CD1c-positive myeloid dendritic cell (primary cell): ENCODE data around the gene LRP1-AS.

Experiments used
- DNase-seq: peaks from one replicate; pipeline ENCODE4 v3.0.0-alpha.2; 2016; ENCODE audit errors: extremely low spot score

Gene LRP1-AS

DNA sequence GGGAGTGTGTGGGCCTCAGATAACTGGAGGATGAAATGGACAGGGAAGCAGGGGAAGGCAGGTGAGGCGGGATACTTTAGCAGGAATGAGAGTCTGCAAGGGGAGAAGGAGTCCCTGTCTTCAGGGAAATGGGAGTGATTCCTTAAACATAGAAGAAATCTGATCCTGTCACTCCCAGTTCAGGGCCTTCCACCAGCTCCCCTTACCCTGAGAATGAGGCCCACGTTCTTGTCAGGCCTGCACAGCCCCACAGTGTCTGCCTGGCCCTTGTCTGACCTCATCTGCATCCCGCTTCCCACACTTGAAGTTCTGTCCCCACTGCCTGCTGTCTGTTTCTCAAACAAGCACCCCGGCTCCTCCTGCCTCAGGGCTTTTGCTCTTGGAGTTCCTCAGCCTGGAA lies 12.6 kb upstream of the LRP1-AS start:
- no peak for DNase-seq

DNA sequence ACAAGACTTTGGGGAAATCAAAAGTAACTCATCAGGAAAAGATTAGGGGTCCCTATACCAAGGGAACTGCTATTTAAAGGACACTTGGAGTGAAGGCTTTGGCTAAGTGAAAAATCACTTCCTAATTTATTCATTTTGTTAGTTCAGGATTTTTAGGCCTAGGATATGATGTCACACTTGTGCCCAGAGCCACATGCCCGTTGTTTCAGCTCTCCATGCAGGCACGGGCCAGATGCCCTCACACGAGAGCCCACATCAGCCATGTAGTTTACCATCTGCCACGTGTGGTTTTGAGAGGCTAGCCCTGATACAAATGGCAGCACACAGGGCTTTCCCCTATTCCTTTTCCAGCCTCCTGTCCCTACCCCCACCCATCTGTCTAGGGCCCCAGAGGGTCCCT lies 11.9 kb upstream of the LRP1-AS start:
- peak; percentile 40 for DNase-seq

- DNase-seq: no peak
Measured at GRCh38 chr12:57158665-57159064, 11.2 kb upstream of the LRP1-AS start.

GRCh38 chr12:57158186-57158585 lies 10.8 kb upstream of the LRP1-AS start:
- no peak for DNase-seq

GRCh38 chr12:57157588-57158173 lies 10.3 kb upstream of the LRP1-AS start:
- DNase-seq: peak; percentile 69

DNA sequence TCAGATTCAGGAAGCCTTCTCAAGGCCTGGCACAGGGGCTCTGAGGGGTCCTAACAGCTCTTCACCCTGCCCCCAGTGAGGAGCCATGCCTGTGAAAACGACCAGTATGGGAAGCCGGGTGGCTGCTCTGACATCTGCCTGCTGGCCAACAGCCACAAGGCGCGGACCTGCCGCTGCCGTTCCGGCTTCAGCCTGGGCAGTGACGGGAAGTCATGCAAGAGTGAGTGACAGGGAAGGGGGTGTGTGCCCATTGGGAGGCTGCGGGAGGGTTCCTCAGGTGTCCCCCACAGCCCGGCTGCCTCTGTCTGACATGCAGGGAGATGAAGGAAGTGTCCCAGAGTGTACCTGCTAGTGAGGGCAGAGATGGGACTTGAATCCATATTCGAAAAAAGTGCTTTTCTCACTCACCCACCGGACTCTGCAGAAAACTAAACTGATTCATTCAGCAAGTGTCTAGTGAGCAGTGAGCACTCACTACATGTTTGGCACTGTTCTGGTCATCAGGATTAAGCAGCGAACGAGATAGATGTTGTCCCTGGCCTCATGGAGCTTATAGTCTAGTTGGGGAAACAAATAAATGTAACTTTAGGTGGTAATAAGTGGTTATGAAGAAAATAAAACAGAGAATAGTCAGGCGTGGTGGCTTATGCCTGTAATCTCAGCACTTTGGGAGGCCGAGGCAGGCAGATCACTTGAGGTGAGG lies 9.4 kb upstream of the LRP1-AS start:
- peak; percentile 40 for DNase-seq

DNA sequence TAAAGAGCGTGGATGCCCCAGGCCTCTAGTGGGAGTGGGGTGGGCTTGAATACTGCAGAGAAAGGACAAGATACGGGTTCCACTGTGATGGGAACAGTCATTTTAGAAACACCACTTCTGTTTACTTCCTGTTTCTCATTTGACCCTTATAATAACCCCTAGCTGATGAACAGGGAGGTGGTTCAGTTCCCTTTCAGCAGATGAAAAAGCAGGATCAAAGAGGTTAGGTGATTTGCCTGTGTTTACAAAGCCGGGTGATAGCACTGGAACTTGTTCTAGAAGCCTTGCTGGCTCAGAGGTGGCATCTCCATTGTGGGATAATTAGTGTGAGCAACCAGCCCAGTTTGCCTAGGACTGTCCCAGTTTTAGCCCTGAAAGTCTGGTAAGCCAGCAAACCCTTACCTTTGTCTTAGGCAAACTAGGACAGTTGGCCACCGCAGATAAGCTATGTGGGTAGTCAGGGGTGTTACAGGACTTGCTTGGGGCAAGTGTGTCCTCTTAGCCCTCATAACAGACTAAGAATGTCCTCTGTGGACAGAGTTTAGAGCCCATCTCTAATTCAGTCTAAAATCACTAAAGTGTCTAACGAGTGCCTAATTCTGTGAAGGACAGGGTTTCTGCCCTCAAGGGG lies 7.5 kb upstream of the LRP1-AS start:
- peak; percentile 73 for DNase-seq

GRCh38 chr12:57154076-57154475 lies 6.7 kb upstream of the LRP1-AS start:
- DNase-seq: no peak

DNA sequence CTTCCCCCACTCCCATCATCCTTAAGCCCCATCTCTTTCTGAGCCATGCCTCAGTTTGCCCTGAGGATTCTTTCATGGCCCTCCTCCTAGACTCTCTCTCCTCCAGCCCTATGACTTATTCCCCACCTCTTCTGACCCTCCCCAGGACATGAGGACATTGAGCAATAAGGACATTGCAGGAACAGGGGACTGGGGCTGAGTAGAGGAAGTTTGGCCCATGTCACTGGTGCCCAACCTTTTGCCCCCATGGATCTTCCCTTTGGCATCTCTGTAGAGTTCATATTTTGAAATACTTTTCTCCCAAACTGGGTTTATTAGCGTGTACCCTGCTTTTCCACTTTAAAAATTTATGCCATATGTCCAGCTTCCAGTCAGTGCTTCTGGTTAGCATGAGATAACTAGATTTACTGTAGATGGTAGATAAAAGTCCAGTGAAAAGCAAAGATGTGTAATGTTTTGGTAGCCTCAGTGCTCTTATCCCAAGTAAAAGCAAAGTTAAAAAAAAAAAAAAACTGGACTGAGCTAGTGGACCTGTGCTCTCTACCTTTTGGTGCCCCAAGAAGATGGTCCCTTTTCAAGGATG lies 6.1 kb upstream of the LRP1-AS start:
- peak; percentile 39 for DNase-seq

- DNase-seq: peak; percentile 64
Measured at GRCh38 chr12:57152639-57153038, 5.2 kb upstream of the LRP1-AS start.

- no peak for DNase-seq
Measured at GRCh38 chr12:57151741-57152630, 4.6 kb upstream of the LRP1-AS start.

DNA sequence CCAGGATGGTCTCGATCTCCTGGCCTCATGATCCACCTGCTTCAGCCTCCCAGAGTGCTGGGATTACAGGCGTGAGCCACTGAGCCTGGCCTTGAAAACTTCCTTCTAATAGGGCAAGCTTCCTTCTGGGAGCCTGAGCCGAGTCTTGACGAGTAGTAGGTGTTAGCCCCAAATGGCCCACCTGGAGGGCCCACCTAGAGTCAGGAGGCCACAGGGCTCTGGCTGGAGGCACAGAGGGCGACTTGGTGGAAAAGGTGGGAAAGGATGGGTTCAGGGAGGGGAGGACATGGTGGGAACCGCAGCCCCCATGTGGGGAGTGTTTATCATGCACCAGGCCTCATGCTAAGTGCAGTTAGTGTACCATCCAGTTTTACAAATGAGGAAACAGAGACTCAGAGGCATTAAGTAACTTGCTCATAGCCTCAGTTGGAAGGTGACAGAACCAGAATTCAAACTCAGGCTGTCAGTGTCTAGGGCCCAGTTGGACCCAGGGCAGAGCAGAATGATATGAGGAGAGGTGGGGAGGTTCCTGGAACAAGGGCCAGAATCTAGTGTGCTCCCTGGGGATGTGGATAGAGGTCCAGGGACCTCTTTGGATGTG lies 3.1 kb upstream of the LRP1-AS start:
- no peak for DNase-seq

- DNase-seq: no peak
Measured at GRCh38 chr12:57149245-57149900, 2.0 kb upstream of the LRP1-AS start.

DNA sequence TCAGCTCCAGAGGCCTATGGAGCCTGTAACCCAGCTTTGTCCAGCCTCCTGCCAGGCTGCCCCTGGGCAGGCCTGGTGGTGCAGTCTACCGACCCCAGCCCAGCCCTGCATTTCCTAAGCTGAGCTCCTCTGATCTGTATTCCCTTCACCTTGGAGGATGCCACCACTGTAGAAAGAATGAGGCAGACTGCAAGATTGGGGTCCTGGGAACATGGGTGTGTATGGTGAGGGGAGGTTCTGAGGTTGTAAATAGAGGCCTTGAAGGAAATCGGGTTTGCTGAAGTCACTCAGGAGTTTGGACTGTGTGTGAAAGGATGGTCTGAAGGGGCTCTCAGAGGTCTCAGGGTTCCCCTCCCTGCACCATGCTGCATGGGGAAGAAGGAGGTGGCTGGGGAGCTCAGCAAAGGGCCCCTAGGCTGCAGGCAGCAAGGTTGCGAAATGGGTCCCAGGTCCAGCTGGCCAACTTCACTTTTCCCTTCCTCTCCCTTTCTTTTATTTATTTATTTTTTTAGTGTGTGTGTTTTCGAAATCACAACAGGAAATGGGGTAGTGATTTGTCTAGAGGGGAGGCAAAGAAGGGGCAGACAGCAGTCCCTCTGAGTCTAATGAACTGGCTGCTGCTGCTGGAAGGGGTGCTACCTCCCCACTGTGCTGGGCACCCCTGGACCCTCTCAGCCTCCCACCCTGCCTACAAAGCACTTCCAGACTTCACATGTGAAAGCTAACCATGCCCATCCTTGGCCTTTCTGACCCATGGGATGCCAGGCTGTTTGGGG lies 1.2 kb upstream of the LRP1-AS start:
- peak; percentile 61 for DNase-seq

DNA sequence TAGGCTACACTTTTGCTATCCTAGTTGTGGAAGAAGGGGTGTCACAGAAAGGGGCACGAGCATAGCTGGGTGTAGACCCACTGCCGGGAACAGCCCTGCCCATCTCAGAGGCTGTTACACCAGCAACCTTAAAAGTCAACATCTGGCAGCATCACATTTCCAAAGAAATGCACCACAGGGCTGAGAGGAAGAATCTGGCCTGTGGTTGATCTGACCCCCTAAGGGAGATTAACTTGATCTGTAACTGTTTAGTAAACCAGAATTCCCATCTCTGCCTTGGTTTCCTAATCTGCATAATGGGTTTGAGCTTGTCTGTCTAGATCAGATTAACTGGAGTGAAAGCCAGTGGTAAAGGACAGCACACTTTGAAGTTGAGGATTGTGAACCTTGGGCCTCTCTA lies 1.3 kb downstream of the LRP1-AS start:
- DNase-seq: no peak

GRCh38 chr12:57145460-57146059 lies 1.9 kb downstream of the LRP1-AS start:
- DNase-seq: no peak

DNA sequence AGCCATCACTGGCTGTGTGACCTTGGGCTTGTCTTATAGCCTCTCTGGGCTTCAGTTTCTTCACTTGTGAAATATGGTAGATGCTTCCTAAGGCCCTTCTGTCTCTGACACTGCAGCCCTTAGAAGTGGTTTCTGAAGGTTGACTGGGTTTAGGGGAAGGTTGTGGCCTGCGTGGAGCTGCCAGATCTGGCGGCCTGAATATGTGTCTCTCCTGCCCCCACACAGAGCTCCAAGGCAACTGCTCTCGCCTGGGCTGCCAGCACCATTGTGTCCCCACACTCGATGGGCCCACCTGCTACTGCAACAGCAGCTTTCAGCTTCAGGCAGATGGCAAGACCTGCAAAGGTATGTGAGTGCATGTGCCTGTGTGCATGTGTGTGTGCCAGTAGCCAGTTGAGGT lies 4.0 kb downstream of the LRP1-AS start:
- DNase-seq: no peak

DNA sequence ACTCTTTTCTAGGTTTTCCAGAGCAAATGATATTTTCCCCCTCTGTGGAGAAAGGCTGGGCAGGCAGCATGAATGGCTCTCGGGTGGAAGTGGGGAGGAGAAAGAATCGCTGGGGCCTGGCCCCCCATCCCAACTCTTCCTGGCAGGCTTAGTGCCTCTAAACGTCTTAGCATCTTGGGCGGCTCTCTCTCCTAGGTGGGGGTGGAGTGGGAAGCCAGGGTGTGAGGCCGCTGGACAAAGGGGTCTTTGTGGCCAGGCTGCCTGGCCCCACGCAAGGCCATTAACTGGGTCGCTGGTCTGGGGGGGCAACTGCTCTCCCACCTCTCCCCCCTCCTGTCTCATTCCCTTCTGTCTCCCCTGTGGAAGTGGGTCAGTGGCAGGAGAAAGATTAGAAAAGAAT lies 4.7 kb downstream of the LRP1-AS start:
- DNase-seq: no peak

GRCh38 chr12:57142121-57142520 lies 5.3 kb downstream of the LRP1-AS start:
- DNase-seq: no peak

DNA sequence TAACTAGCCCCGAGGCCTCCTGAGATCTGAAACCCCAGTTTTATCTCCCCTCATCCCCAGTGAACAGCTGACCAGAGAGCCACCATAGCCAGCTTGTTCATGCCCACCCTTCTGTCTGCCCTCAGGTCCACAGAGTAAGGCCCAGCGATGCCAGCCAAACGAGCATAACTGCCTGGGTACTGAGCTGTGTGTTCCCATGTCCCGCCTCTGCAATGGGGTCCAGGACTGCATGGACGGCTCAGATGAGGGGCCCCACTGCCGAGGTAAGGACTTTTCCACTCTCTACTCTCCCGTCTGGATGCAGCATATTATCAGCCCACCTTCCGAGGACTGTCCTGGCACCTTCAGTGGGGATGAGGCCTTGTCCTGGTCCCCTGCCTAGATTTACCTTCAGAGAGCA lies 6.2 kb downstream of the LRP1-AS start:
- no peak for DNase-seq
